Parathyroid adenoma (tissue), 2 donors: Measurements from ENCODE around the gene TENM3.

ENCODE experiments used
- H2AFZ ChIP-seq: fragments of 300-600 bp; sonication (generic); one replicate; pipeline ENCODE4 v1.7.0; 2017; ENCODE audit warnings: antibody characterized with exemption, mild to moderate bottlenecking
- H3K27ac ChIP-seq: fragments of 300-600 bp; sonication (generic); one replicate; pipeline ENCODE4 v1.7.0; 2017
- H3K27me3 ChIP-seq: fragments of 300-600 bp; sonication (generic); one replicate; pipeline ENCODE4 v1.7.0; 2017; ENCODE audit warnings: low read length; ENCODE audit not compliant: control insufficient read depth, insufficient read depth
- H3K36me3 ChIP-seq: fragments of 300-600 bp; sonication (generic); one replicate; pipeline ENCODE4 v1.7.0; 2017; ENCODE audit warnings: low read length; ENCODE audit not compliant: control insufficient read depth, insufficient read depth
- H3K4me1 ChIP-seq: fragments of 300-600 bp; sonication (generic); one replicate; pipeline ENCODE4 v1.7.0; 2017; ENCODE audit warnings: control low read depth
- H3K4me2 ChIP-seq: fragments of 300-600 bp; sonication (generic); one replicate; pipeline ENCODE4 v1.7.0; 2017; ENCODE audit warnings: low read length
- H3K4me3 ChIP-seq: fragments of 300-600 bp; sonication (generic); one replicate; pipeline ENCODE4 v1.7.0; 2017; ENCODE audit warnings: low read depth, low read length
- H3K79me2 ChIP-seq: fragments of 300-600 bp; sonication (generic); one replicate; pipeline ENCODE4 v1.7.0; 2017; ENCODE audit warnings: control low read depth
- H3K9ac ChIP-seq: fragments of 300-600 bp; sonication (generic); one replicate; pipeline ENCODE4 v1.7.0; 2017; ENCODE audit warnings: mild to moderate bottlenecking
- H3K9me3 ChIP-seq: fragments of 300-600 bp; sonication (generic); one replicate; pipeline ENCODE4 v1.7.0; 2017; ENCODE audit warnings: low read length; ENCODE audit not compliant: control insufficient read depth
- CTCF ChIP-seq: fragments of 300-600 bp; sonication (generic); IDR thresholded peaks from one replicate; pipeline ENCODE4 v1.7.0; 2017; ENCODE audit warnings: antibody characterized with exemption, mild to moderate bottlenecking
- donor health status: primary hyperparathyroidism.

TENM3 gene

GRCh38 chr4:182248295-182248694, 5.1 kb downstream of the TENM3 start:
- Histone ChIP-seq H3K9ac (no peak overlapping the region), H2AFZ (no peak overlapping the region), H3K4me3 (no peak overlapping the region), H3K27me3 (no peaks in the 10 kb centered on the region), H3K9me3 (no peaks in the 10 kb centered on the region), H3K27ac (no peak overlapping the region), H3K36me3 (no peaks in the 10 kb centered on the region), H3K4me2 (no peak overlapping the region), H3K79me2 (no peaks in the 10 kb centered on the region), H3K4me1 (no peaks in the 10 kb centered on the region)
- no peak for TF ChIP-seq CTCF

- Histone ChIP-seq H3K27me3 (no peaks in the 10 kb centered on the region), H3K9ac (no peak overlapping the region), H3K4me1 (no peaks in the 10 kb centered on the region), H3K4me2 (no peak overlapping the region), H3K27ac (no peak overlapping the region), H3K79me2 (no peaks in the 10 kb centered on the region), H3K9me3 (no peaks in the 10 kb centered on the region), H3K4me3 (no peak overlapping the region), H3K36me3 (no peaks in the 10 kb centered on the region), H2AFZ (no peak overlapping the region)
- TF ChIP-seq CTCF = no peak
These were observed 7.2 kb downstream of the TENM3 start for GRCh38 chr4:182250446-182250845.

DNA sequence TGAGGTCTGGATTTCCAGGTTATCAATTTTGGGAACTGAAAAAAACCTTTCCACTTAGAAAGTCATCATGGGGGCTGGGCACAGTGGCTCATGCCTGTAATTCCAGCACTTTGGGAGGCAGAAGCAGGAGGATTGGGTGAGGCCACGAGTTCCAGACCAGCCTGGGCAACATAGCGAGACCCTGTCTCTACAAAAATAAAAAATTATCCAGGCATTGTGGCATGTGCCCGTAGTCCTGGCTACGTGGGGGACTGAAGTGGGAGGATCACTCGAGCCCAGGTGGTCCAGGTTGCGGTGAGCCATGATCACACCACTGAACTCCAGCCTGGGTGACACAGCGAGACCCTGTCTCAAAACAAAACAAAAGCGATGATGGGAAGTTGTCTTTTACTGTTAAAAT, 7.9 kb downstream of the TENM3 start:
- no peak overlapping the region for H3K4me2 ChIP-seq
- H2AFZ ChIP-seq = no peak overlapping the region
- H3K4me1 ChIP-seq = no peaks in the 10 kb centered on the region
- no peaks in the 10 kb centered on the region for H3K79me2 ChIP-seq
- H3K4me3 ChIP-seq = no peak overlapping the region
- H3K9ac ChIP-seq = no peak overlapping the region
- H3K9me3 ChIP-seq = no peaks in the 10 kb centered on the region
- no peaks in the 10 kb centered on the region for H3K36me3 ChIP-seq
- H3K27ac ChIP-seq = no peak overlapping the region
- no peaks in the 10 kb centered on the region for H3K27me3 ChIP-seq
- TF ChIP-seq CTCF = no peak

- no peaks in the 10 kb centered on the region for H3K9me3 ChIP-seq
- H2AFZ ChIP-seq = no peak overlapping the region
- H3K4me2 ChIP-seq = no peak overlapping the region
- H3K4me1 ChIP-seq = no peaks in the 10 kb centered on the region
- no peaks in the 10 kb centered on the region for H3K27me3 ChIP-seq
- H3K4me3 ChIP-seq = no peak overlapping the region
- no peak overlapping the region for H3K27ac ChIP-seq
- no peaks in the 10 kb centered on the region for H3K79me2 ChIP-seq
- no peak for TF ChIP-seq CTCF
- H3K36me3 ChIP-seq = no peaks in the 10 kb centered on the region
- no peak overlapping the region for H3K9ac ChIP-seq
These were observed 9.0 kb downstream of the TENM3 start for GRCh38 chr4:182252220-182252619.

- H3K4me1 ChIP-seq = no peaks in the 10 kb centered on the region
- no peak overlapping the region for H3K9ac ChIP-seq
- H3K36me3 ChIP-seq = no peaks in the 10 kb centered on the region
- H2AFZ ChIP-seq = no peak overlapping the region
- TF ChIP-seq CTCF = no peak
- H3K79me2 ChIP-seq = no peaks in the 10 kb centered on the region
- no peak overlapping the region for H3K4me3 ChIP-seq
- no peaks in the 10 kb centered on the region for H3K27me3 ChIP-seq
- H3K9me3 ChIP-seq = no peaks in the 10 kb centered on the region
- H3K27ac ChIP-seq = no peak overlapping the region
- H3K4me2 ChIP-seq = no peak overlapping the region
These were observed 11.0 kb downstream of the TENM3 start for GRCh38 chr4:182254026-182254780.
